ENCODE data around the gene CABP1. TPM values are rescaled to one million over a fixed set of nuclear protein-coding genes. Genes with fewer than 3 reads are reported as not detected.
A peak's percentile ranks its signal among the peaks of the same experiment; 100 is the strongest.

CABP1 gene
- total RNA-seq, 2 donors from 2014 or later: 0.23 to 0.62 TPM

DNA sequence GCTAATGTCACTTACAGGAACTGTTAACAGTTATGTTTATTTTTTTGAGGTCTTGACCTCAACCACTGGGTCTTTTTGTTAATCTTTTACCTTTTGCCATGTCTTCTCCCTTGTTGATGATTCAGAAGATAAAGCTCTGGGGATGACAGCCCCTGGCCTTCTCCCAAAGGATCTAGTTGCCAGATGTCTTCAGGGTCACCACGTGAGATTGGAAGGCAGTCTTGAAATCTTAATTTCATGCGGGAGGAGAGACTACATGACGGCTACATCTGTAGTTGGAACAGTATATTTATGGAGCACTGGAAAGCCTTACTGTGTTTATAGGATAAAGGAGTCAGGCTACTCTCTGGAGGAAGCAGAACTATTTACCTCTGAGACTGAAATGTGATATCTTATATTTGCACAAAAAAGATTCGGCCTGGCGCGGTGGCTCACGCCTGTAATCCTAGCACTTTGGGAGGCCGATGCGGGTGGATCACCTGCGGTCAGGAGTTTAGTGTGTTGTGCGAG lies 52.2 kb downstream of the CABP1 start:
- TF ChIP-seq POLR2A (IDR thresholded peaks at IDR 0.05) (no peak), POLR2AphosphoS5 (IDR thresholded peaks at IDR 0.05) (peak; percentile 45)
- no peak for DNase-seq (ENCODE audit: low spot score)
- Histone ChIP-seq H3K4me1 (replicated peaks) (peaks cover 18% of the 10 kb centered on the region), H3K36me3 (no peaks in the 10 kb centered on the region), H3K27ac (peak overlapping the region; percentile 21 to 32), H3K27me3 (replicated peaks; ENCODE audit: insufficient read depth) (no peaks in the 10 kb centered on the region), H3K9me3 (no peaks in the 10 kb centered on the region), H3K4me3 (no peak overlapping the region)
- intact Hi-C loops (cut with DNase I): no loop called here
- 45% methylated on average over 11 of the region's 11 CpGs for WGBS

DNA sequence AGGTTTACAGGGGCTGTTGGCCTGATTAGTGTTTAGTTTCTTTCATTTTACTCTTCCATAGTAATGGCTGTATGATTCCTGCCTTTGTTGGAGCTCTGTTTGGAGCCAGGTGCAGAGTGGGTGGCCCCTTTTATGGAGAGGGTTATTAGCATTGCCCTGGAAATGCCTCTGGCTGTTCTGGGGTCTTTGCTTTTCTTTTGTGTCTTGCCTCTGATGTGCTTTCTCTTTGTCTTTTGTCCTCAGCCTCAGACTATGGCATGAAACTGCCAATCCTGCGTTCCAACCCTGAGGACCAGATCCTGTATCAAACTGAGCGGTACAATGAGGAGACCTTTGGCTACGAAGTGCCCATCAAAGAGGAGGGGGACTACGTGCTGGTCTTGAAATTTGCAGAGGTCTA lies 53.4 kb downstream of the CABP1 start:
- Histone ChIP-seq H3K9me3 (no peaks in the 10 kb centered on the region), H3K27me3 (replicated peaks; ENCODE audit: insufficient read depth) (no peaks in the 10 kb centered on the region), H3K4me3 (no peak overlapping the region), H3K36me3 (peaks cover 0 to 7% of the 10 kb centered on the region in 2 donors), H3K4me1 (replicated peaks) (peaks cover 18% of the 10 kb centered on the region), H3K27ac (no peak overlapping the region)
- WGBS: 46% methylated on average over 4 of the region's 4 CpGs
- DNase-seq (ENCODE audit: low spot score): no peak
- TF ChIP-seq, protein P1, sequence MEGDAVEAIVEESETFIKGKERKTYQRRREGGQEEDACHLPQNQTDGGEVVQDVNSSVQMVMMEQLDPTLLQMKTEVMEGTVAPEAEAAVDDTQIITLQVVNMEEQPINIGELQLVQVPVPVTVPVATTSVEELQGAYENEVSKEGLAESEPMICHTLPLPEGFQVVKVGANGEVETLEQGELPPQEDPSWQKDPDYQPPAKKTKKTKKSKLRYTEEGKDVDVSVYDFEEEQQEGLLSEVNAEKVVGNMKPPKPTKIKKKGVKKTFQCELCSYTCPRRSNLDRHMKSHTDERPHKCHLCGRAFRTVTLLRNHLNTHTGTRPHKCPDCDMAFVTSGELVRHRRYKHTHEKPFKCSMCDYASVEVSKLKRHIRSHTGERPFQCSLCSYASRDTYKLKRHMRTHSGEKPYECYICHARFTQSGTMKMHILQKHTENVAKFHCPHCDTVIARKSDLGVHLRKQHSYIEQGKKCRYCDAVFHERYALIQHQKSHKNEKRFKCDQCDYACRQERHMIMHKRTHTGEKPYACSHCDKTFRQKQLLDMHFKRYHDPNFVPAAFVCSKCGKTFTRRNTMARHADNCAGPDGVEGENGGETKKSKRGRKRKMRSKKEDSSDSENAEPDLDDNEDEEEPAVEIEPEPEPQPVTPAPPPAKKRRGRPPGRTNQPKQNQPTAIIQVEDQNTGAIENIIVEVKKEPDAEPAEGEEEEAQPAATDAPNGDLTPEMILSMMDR (IDR thresholded peaks at IDR 0.05): no peak
- no peak for TF ChIP-seq POLR2AphosphoS5 (IDR thresholded peaks at IDR 0.05)
- TF ChIP-seq POLR2A (IDR thresholded peaks at IDR 0.05): no peak
- intact Hi-C loops (cut with DNase I): no loop called here

DNA sequence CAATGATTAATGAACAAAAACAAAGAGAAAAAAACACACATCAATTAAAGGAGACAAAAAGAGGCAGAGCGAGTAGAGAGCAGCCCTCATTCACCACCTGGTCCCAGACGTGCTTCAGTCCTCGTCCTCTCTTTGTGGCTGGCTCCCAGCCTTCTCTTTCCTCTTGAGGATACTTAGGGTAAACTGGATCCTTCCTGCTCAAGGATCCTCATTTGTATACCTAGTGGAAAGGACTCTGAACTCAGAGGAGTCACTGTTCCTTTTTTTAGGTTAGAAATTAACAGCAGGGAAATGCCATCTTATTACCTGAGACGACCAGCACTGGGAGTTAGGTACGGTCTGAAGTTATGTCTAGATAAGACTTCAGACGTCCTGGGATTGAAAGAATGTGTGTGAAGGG lies 56.2 kb downstream of the CABP1 start:
- Histone ChIP-seq H3K4me3 (no peak overlapping the region), H3K27me3 (replicated peaks; ENCODE audit: insufficient read depth) (no peaks in the 10 kb centered on the region), H3K4me1 (replicated peaks) (peaks cover 7% of the 10 kb centered on the region), H3K9me3 (no peaks in the 10 kb centered on the region), H3K36me3 (peaks cover 0 to 7% of the 10 kb centered on the region in 2 donors), H3K27ac (no peak overlapping the region)
- DNase-seq (ENCODE audit: low spot score): no peak
- intact Hi-C loops (cut with DNase I): no loop called here
- TF ChIP-seq, protein P1 (IDR thresholded peaks at IDR 0.05): no peak
- no peak for TF ChIP-seq POLR2AphosphoS5 (IDR thresholded peaks at IDR 0.05)
- no peak for TF ChIP-seq POLR2A (IDR thresholded peaks at IDR 0.05)
- 83% methylated on average over 6 of the region's 6 CpGs for WGBS

DNA sequence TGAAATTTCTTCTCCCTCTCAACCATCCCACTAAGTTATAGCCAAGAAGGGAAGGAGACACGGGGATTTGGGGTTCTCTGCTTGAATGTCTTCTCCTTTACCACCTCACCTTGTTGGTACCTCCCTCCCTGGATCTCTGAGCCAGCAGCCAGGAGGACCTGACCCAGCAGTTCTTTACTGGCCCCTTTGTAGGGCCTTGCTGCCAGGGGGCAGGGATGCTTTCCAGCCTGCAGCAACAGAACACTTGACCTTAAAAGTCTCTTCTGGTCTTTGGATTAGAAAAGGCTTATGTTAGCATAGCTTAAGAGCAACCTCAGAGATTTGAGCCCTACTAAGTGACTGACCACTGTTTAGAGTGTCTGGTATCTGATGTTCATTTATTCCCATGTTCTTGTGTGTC lies 56.9 kb downstream of the CABP1 start:
- H3K4me3 ChIP-seq: no peak overlapping the region
- H3K4me1 ChIP-seq (replicated peaks): peaks cover 2% of the 10 kb centered on the region
- H3K27ac ChIP-seq: no peak overlapping the region
- no peaks in the 10 kb centered on the region for H3K27me3 ChIP-seq (replicated peaks; ENCODE audit: insufficient read depth)
- H3K36me3 ChIP-seq: peaks cover 0 to 7% of the 10 kb centered on the region in 2 donors
- TF ChIP-seq POLR2A (IDR thresholded peaks at IDR 0.05) (no peak), POLR2AphosphoS5 (IDR thresholded peaks at IDR 0.05) (no peak)
- no peak for DNase-seq (ENCODE audit: low spot score)
- 79% methylated on average over 1 of the region's 1 CpG for WGBS
- no peaks in the 10 kb centered on the region for H3K9me3 ChIP-seq
- intact Hi-C loops (cut with DNase I): no loop called here

DNA sequence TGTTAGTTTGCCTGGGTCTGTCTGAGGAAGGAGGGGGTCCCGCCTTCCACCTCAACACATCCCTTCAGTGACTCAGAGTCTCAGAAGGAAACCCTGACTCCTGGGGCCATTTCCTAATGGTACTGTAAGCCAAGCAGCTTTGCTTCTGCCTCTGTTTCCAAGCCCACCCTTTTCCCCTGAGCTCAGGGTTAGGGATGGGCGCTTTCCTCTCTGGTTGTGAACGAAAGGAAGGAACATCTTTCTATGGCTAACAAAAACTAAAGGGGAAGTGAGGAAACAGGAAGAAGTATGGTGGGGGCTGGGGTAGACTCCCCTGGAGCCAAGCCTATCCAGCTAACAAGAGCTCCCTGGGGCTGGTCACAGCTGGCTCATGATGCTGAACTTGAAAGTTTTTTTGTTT lies 58.2 kb downstream of the CABP1 start:
- Histone ChIP-seq H3K27me3 (replicated peaks; ENCODE audit: insufficient read depth) (no peaks in the 10 kb centered on the region), H3K4me3 (no peak overlapping the region), H3K36me3 (peaks cover 0 to 7% of the 10 kb centered on the region in 2 donors), H3K4me1 (replicated peaks) (no peaks in the 10 kb centered on the region), H3K9me3 (no peaks in the 10 kb centered on the region), H3K27ac (no peak overlapping the region)
- no peak for DNase-seq (ENCODE audit: low spot score)
- TF ChIP-seq POLR2A (IDR thresholded peaks at IDR 0.05) (no peak), POLR2AphosphoS5 (IDR thresholded peaks at IDR 0.05) (no peak)
- TF ChIP-seq, protein P1 (IDR thresholded peaks at IDR 0.05): no peak
- intact Hi-C loops (cut with DNase I): no loop called here
- 78% methylated on average over 3 of the region's 3 CpGs for WGBS

DNA sequence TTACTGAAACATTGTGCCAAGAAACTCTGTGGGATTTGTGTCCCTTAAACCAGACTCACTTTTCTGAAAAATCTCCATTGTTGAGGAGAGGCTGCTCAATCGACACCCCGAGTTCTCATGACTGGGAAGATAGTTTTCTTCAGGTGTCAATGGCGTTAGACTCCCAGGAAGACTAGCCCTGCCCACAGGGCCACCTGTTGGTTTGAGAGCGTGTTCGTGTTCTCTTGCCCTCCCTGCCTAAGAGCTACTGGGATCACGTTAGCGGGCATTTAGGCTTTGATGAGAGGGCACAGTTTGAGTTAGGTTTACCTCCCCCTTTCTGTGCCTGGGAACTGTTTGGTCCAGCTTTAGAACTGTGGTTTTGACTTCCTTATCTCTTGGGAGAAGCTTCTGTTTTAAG lies 59.1 kb downstream of the CABP1 start:
- WGBS: 84% methylated on average over 7 of the region's 7 CpGs
- no peak for TF ChIP-seq POLR2AphosphoS5 (IDR thresholded peaks at IDR 0.05)
- TF ChIP-seq, protein P1 (IDR thresholded peaks at IDR 0.05): no peak
- TF ChIP-seq POLR2A (IDR thresholded peaks at IDR 0.05): no peak
- H3K4me1 ChIP-seq (replicated peaks): no peaks in the 10 kb centered on the region
- no peaks in the 10 kb centered on the region for H3K27me3 ChIP-seq (replicated peaks; ENCODE audit: insufficient read depth)
- intact Hi-C loops (cut with DNase I): no loop called here
- no peak overlapping the region for H3K4me3 ChIP-seq
- DNase-seq (ENCODE audit: low spot score): no peak
- no peaks in the 10 kb centered on the region for H3K9me3 ChIP-seq
- no peak overlapping the region for H3K27ac ChIP-seq
- peaks cover 0 to 7% of the 10 kb centered on the region in 2 donors for H3K36me3 ChIP-seq
